COLO668 (cell line): Measurements from ENCODE around the gene C14orf119.
A peak's percentile ranks its signal among the peaks of the same experiment; 100 is the strongest.
"Not testable (repeated sequence)": the region's sequence is repeated elsewhere in the genome, so short reads cannot be mapped to it uniquely, and the experiment has no call there.

Experiments
- DNase-seq: peaks from one replicate; lab custom pipeline; 2025; ENCODE audit not compliant: unreplicated experiment; lab: John Stamatoyannopoulos, UW

The C14orf119 gene

GRCh38 chr14:23107620-23108019 is 12.3 kb downstream of the C14orf119 start:
- not testable (repeated sequence) for DNase-seq

- not testable (repeated sequence) for DNase-seq
Measured at GRCh38 chr14:23108169-23108568, 12.9 kb downstream of the C14orf119 start.

- no peak for DNase-seq
Measured at GRCh38 chr14:23109769-23110168, 14.5 kb downstream of the C14orf119 start.

GRCh38 chr14:23110579-23111365 is 15.5 kb downstream of the C14orf119 start:
- no peak for DNase-seq

- no peak for DNase-seq
Measured at GRCh38 chr14:23112359-23113178, 17.3 kb downstream of the C14orf119 start.

- no peak for DNase-seq
Measured at GRCh38 chr14:23113431-23114119, 18.3 kb downstream of the C14orf119 start.

- DNase-seq, result no peak
Measured at GRCh38 chr14:23114120-23114458, 18.8 kb downstream of the C14orf119 start.

GRCh38 chr14:23114669-23115038 is 19.3 kb downstream of the C14orf119 start:
- no peak for DNase-seq

- DNase-seq, result peak; percentile 28
Measured at GRCh38 chr14:23115039-23115731, 19.9 kb downstream of the C14orf119 start.

- DNase-seq, result no peak
Measured at GRCh38 chr14:23115918-23116317, 20.6 kb downstream of the C14orf119 start.

- no peak for DNase-seq
Measured at GRCh38 chr14:23117371-23118020, 22.2 kb downstream of the C14orf119 start.

- DNase-seq, result no peak
Measured at GRCh38 chr14:23118506-23119362, 23.4 kb downstream of the C14orf119 start, which contains the start of gene CEBPE. Gene CEBPE (minus strand): TSS chr14:23119255. CDS start chr14:23119091, 164 bp downstream.

GRCh38 chr14:23119363-23120327 is 24.3 kb downstream of the C14orf119 start:
- no peak for DNase-seq

GRCh38 chr14:23120541-23121251 is 25.4 kb downstream of the C14orf119 start:
- DNase-seq, result peak; percentile 84

- no peak for DNase-seq
Measured at GRCh38 chr14:23121361-23121771, 26.1 kb downstream of the C14orf119 start.

GRCh38 chr14:23122086-23122485 is 26.8 kb downstream of the C14orf119 start:
- no peak for DNase-seq

- peak; percentile 45 for DNase-seq
Measured at GRCh38 chr14:23123419-23123818, 28.1 kb downstream of the C14orf119 start.
